ELF-1 (cell line): ENCODE data around the gene CNNM1.

Experiments used
- DNase-seq: peaks from one replicate; pipeline ENCODE4 v3.0.0-alpha.2; 2016; ENCODE audit warnings: low read depth, low spot score

Gene CNNM1

GRCh38 chr10:99418910-99419624, 89.9 kb downstream of the CNNM1 start:
- no peak for DNase-seq

- no peak for DNase-seq
Measured at GRCh38 chr10:99419688-99420087, 90.5 kb downstream of the CNNM1 start.

DNA sequence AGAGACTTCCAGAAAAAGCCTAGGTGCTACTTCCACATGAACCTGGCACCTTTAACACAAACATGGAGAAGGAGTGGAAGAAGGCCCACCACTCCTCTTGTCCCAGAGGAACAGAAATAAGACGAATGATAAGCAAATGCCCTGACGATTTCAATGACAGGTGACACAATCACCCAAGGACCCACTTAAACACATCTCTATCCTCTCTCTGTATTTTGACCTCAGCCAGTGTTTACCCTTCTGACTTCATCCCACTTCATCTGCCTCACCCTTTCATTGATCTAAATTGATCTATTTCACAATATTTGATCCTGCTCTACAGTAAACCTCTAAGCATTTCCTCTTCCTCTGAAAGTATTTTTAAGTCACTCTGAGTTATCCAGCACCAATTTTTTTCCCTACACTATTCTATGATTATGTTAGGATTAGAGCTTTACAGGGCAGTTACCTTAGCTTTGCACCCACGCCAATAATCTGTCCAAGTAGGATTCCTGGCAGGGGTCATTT, 92.1 kb downstream of the CNNM1 start:
- DNase-seq, result no peak

- no peak for DNase-seq
Measured at GRCh38 chr10:99422529-99423096, 93.5 kb downstream of the CNNM1 start.

DNA sequence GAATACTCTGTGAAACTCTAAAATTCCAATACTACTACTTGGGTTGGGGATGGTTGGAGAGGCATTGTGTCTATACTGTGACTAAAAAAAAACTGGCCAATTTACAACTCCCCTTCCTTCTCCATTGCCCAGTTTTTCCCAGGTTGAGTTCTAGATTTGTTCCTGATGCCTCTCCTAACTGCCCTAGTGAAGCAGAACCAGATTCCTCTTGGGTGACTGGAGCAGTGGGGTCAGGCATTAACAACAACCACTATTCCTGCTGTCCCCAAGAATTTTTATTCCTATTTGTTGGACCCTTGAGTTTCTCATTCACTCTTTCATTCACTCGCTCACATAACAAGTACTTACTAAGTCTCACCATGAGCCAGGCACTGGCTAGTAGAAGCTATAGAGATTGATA, 95.5 kb downstream of the CNNM1 start:
- no peak for DNase-seq

DNA sequence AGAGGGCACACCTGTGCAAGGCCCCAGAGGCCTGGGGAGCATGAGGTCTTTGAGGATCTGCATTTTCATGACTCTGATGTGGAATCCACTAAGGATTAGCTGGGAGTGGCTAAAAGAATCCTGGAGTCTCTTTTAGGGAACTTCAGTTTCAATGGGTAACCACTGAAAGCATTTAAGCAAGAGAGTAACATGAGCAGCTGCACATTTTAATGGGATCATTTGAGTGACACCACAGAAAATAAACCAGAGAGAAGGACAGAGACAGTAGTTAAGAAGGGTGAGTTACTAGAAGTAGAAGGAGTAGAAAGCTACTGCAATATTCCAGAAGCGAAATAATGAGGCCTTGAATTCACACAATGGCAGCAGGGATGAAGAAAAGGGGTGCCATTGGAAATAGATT, 96.0 kb downstream of the CNNM1 start:
- DNase-seq, result no peak

- DNase-seq, result no peak
Measured at GRCh38 chr10:99426689-99427088, 97.5 kb downstream of the CNNM1 start.

GRCh38 chr10:99427566-99428190, 98.5 kb downstream of the CNNM1 start:
- DNase-seq, result peak; percentile 62

- no peak for DNase-seq
Measured at GRCh38 chr10:99429517-99430095, 100.5 kb downstream of the CNNM1 start.

DNA sequence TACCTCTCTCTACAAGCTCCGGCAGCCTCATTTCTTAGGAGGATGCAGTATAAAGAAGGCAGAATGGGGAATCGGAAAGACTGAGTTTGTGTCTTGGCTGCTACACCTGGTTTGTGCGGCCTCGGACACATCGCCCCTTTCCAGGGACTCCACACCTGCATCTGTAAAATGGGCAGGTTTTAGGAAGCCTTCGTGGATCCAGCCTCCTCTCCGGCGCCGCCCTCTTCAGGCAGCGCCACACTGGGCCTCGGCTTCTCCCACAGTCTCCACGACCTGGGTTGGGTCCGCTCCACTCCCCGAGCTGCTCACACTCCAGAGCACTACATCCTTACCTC, 100.9 kb downstream of the CNNM1 start:
- DNase-seq, result no peak

GRCh38 chr10:99430451-99431189, 101.5 kb downstream of the CNNM1 start, which contains the start of gene GOT1:
Gene GOT1, minus strand, starts transcription at chr10:99430624. Its CDS starts 59 bp downstream, at chr10:99430565.
- peak; percentile 99 for DNase-seq

- no peak for DNase-seq
Measured at GRCh38 chr10:99431190-99431760, 102.1 kb downstream of the CNNM1 start.

GRCh38 chr10:99432047-99432446, 102.9 kb downstream of the CNNM1 start:
- no peak for DNase-seq

DNA sequence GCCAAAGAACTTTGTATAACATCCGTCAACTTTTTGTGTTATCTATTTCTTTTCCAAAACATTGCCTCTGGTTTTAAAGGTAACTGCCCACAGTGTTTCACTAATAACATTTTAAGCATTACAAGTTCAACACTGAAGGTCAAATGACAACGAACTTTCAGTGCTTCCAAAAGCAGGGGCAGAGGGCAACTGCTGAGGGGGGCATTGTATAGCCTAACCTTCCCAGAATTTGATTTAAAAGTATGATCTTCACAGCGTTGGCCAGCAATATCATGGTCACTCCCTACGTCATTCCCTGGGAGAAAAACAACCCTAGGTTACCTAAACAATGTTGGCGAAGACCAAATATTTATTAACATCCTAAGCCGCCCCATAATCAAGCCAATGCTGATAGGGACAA, 103.7 kb downstream of the CNNM1 start:
- no peak for DNase-seq

GRCh38 chr10:99433378-99434020, 104.3 kb downstream of the CNNM1 start:
- no peak for DNase-seq

DNA sequence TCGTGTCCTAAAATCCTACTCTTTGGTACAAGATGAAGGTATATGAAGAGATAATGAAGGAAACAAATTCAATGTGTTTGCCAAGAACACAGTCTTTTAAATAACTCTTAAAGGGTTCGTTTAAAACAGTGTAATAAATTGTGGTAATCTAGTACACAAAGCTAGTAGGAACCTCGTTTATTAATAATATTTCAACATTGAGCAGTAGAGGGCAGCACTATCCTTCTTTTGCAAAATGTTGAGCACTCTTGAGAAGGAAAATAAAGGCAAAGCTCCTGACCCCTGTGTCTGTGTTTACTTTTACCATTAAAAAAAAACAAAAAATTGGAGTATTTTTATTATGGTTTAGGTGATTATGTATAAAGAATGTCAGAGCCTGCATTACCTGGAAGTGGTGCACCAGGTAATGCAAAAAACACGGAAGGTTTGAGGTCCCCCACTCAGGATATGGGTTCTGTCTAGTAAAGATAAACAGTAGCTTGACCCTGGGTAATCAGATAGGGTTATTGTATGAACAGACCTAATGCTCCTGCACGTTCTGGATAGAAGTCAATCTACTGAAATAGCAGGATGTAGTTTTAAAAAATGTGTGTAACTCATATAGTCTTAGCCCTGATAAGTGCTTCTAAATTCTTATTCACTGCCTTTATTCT, 107.0 kb downstream of the CNNM1 start:
- peak; percentile 4 for DNase-seq

GRCh38 chr10:99438890-99439289, 109.7 kb downstream of the CNNM1 start:
- no peak for DNase-seq

GRCh38 chr10:99442394-99442793, 113.2 kb downstream of the CNNM1 start:
- DNase-seq, result no peak

DNA sequence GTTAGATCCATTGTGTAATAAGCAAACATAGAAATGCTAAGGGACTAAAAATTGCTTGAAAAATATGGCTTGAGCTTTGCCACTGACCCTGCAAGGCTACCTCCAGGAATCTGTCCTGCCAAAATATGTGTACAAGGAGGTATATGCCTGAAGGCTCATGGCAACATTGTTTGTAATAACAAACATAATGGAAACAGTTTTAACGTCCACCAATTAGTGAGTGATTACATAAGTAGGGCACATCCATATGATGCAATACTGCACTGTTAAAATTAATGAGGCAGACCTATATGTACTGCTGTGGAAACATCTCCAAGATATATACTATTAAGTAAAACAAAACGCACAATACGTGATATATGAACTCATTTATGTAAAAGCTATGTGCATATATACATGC, 114.3 kb downstream of the CNNM1 start:
- DNase-seq, result no peak
